Measurements from ENCODE around the gene RBCK1. TPM values are rescaled to one million over a fixed set of nuclear protein-coding genes. Genes with fewer than 3 reads are reported as not detected.

RBCK1 gene
- total and polyA plus RNA-seq, 8 donors, result 30.7 to 211 (median 98.2) TPM

DNA sequence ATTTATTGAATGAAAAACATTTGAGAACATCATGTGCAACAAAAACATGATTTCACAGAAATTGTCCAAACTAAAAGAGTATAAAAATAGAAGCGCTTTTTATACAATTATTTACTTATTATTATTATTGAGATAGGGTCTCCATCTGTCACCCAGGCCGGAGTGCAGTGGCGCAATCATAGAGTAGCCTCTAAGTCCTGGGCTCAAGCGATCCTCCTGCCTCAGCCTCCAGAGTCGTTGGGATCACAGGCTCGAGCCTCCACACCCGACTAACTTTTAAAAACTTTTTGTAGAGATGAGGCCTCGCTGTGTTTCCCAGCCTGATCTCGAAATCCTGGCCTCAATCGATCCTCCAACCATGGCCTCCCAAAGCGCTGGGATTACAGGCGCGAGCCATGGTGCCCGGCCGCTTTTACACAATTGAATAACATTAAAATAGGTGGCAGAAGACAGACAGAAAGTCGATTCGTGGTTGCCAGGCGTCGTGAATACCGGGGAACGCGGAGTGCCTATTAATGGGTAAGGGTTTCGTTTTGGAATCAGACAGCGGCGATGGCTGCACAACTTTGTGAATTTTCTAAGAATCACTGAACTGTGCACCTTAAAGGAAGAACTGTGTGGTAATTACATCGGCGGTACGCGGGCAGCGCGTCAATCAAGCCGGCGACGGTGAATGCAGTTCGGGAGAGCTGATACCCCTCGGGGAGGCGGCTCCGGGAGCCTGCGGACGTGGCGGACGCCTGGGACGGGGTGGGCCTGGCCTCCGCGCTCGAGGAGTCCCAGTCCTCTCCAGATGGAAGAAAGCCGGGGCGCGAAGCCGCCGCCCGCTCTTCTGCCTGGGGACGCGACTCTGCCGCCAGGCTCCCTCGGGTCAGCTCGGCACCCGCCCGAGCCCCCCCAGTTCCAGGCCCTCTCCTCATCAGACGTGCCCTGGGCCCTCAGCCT, 53.4 kb downstream of the RBCK1 start:
- intact Hi-C loops (cut with DNase I; ENCODE audit: low total_unique reads), result no loop called here
- DNase-seq, result peak; percentile 51 to 79
- no peaks in the 10 kb centered on the region for H3K27me3 ChIP-seq
- 7 to 12% (median 9%) methylated on average over 31 to 60 of the region's 60 CpGs for WGBS, 5 donors
- peaks cover 25 to 52% (median 38%) of the 10 kb centered on the region in 4 donors for H3K4me1 ChIP-seq
- TF ChIP-seq POLR2AphosphoS5 (IDR thresholded peaks at IDR 0.05), result no peak
- TF ChIP-seq EP300 (IDR thresholded peaks at IDR 0.05), result no peak
- TF ChIP-seq, protein P1, sequence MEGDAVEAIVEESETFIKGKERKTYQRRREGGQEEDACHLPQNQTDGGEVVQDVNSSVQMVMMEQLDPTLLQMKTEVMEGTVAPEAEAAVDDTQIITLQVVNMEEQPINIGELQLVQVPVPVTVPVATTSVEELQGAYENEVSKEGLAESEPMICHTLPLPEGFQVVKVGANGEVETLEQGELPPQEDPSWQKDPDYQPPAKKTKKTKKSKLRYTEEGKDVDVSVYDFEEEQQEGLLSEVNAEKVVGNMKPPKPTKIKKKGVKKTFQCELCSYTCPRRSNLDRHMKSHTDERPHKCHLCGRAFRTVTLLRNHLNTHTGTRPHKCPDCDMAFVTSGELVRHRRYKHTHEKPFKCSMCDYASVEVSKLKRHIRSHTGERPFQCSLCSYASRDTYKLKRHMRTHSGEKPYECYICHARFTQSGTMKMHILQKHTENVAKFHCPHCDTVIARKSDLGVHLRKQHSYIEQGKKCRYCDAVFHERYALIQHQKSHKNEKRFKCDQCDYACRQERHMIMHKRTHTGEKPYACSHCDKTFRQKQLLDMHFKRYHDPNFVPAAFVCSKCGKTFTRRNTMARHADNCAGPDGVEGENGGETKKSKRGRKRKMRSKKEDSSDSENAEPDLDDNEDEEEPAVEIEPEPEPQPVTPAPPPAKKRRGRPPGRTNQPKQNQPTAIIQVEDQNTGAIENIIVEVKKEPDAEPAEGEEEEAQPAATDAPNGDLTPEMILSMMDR (IDR thresholded peaks at IDR 0.05), result no peak
- TF ChIP-seq POLR2A (IDR thresholded peaks at IDR 0.05), result no peak
- peak overlapping the region; percentile 86 to 97 (median 90) for H3K4me3 ChIP-seq
- peak overlapping the region; percentile 89 to 99 (median 97) for H3K27ac ChIP-seq
- no peaks in the 10 kb centered on the region for H3K9me3 ChIP-seq
- no peaks in the 10 kb centered on the region for H3K36me3 ChIP-seq

DNA sequence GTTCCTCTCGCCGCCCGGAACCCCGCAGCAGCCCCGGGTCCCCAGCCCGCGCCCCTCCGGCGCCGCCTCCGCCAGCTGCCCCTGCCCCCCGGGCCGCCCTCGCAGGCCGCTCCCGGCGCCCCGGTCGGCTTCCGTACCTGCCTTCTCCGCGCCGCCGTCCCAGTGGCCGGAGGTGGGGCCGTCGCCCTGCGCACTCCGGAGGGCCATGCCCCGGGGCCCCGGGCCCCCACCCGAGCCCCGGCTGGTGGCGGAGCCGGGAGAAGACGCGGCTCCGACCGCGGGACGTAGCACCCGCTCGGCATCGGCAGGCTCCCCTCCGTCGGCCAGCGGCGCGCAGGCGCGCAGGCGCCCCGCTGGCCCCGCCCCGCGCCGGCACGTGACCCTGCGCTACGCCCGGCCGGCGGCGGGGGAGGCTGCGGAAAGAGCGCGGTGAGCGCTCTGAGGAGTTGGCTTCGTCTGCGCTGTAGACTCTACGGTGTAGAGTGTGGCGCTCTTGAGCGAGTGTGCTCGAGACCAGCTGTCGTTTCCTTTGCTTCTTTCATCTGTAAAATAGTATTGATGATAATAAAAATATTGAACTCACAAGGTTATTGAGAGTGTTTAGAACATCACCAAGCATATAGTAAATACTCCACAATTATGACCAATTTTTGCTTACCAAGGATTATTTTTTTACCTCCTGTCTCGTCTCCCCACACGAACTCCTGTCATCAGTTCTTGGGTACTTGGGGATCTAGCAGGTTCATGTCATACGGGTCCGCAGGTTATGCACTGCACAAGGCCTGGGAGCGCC, 54.3 kb downstream of the RBCK1 start, which contains the start of gene TBC1D20:
TBC1D20 (minus strand) TSS at position 335 of the 793 bp plus-strand sequence; CDS start at position 207, 128 bp downstream.
- TF ChIP-seq POLR2A (IDR thresholded peaks at IDR 0.05), result no peak
- TF ChIP-seq, protein P1 (IDR thresholded peaks at IDR 0.05), result peak in 1 of 7 experiments; percentile 11
- peak in 2 of 3 donors; percentile 75 to 80 for TF ChIP-seq POLR2AphosphoS5 (IDR thresholded peaks at IDR 0.05)
- no peak for TF ChIP-seq EP300 (IDR thresholded peaks at IDR 0.05)

DNA sequence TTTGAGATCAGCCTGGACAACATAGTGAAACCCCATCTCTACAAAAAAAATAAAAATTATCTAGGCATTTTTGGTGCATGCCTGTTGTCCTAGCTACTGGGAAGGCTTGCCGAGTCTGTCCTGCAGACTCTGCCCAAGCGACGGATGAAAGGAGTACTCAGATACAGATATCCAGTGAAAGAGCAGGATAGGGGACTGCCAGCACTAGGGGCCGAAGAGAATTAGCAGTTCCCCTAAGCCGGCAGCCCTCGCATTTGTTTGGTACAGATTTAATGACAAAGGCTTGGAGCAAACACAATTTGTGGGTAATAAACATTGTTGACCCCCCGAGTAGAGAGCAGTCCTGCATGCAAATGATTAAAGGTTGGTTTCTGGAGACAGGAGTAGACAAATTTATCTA, 59.7 kb downstream of the RBCK1 start:
- no peak for DNase-seq
- no peak overlapping the region for H3K4me3 ChIP-seq
- 81 to 89% (median 86%) methylated on average over 7 of the region's 7 CpGs for WGBS, 5 donors
- H3K27me3 ChIP-seq, result no peaks in the 10 kb centered on the region
- peaks cover 0 to 28% (median 6%) of the 10 kb centered on the region in 4 donors for H3K9me3 ChIP-seq
- TF ChIP-seq EP300 (IDR thresholded peaks at IDR 0.05), result no peak
- TF ChIP-seq, protein P1 (IDR thresholded peaks at IDR 0.05), result no peak
- TF ChIP-seq POLR2AphosphoS5 (IDR thresholded peaks at IDR 0.05), result no peak
- no peak for TF ChIP-seq POLR2A (IDR thresholded peaks at IDR 0.05)
- peaks cover 2 to 7% (median 4%) of the 10 kb centered on the region in 4 donors for H3K4me1 ChIP-seq
- no peaks in the 10 kb centered on the region for H3K36me3 ChIP-seq
- intact Hi-C loops (cut with DNase I; ENCODE audit: low total_unique reads), result no loop called here
- H3K27ac ChIP-seq, result no peak overlapping the region

More for the DNA sequence above, 54.3 kb downstream of the RBCK1 start, which contains the start of gene TBC1D20:
- no peaks in the 10 kb centered on the region for H3K27me3 ChIP-seq
- peak within 1 kb of the TSS; percentile 86 to 97 (median 90) for H3K4me3 ChIP-seq
- intact Hi-C loops (cut with DNase I; ENCODE audit: low total_unique reads), result no loop called here
- H3K9me3 ChIP-seq, result no peaks in the 10 kb centered on the region
- peak within 1 kb of the TSS; percentile 89 to 99 (median 97) for H3K27ac ChIP-seq
- H3K36me3 ChIP-seq, result no peaks in the 10 kb centered on the region
- DNase-seq, result peak; percentile 88 to 96
- WGBS, 5 donors, result 0 to 1% (median 1%) methylated on average over 30 to 80 of the region's 80 CpGs
- H3K4me1 ChIP-seq, result peaks cover 25 to 49% (median 37%) of the 10 kb centered on the region in 4 donors

Data from stomach (tissue), 9 donors.